Skeletal muscle tissue (tissue), 4 donors: ENCODE data around the gene JARID2. TPM values are rescaled to one million over a fixed set of nuclear protein-coding genes. Genes with fewer than 3 reads are reported as not detected.
A peak's percentile ranks its signal among the peaks of the same experiment; 100 is the strongest.

Source experiments
- H3K27ac ChIP-seq: one replicate; pipeline ENCODE4 v1.7.0; 2013; ENCODE audit warnings: mild to moderate bottlenecking, low read depth, low read length, inconsistent platforms
- H3K27me3 ChIP-seq, 3 donors: one replicate each; pipeline ENCODE4 v1.7.0; 2013; ENCODE audit warnings: low read length in 3 of 3; ENCODE audit not compliant: control insufficient read depth in 3 of 3, insufficient read depth in 3 of 3
- H3K36me3 ChIP-seq, 3 donors: one replicate each; pipeline ENCODE4 v1.7.0; 2013; ENCODE audit warnings: low read length in 3 of 3; ENCODE audit not compliant: control insufficient read depth in 3 of 3, insufficient read depth in 3 of 3
- H3K4me1 ChIP-seq, 3 donors: one replicate each; pipeline ENCODE4 v1.7.0; 2013; ENCODE audit warnings: low read length in 3 of 3, mild to moderate bottlenecking in 3 of 3; ENCODE audit not compliant: control insufficient read depth in 3 of 3, insufficient read depth in 3 of 3
- H3K4me3 ChIP-seq, 3 donors: one replicate each; pipeline ENCODE4 v1.7.0; 2013; ENCODE audit warnings: low read length in 3 of 3
- H3K9ac ChIP-seq, 3 donors: one replicate each; pipeline ENCODE4 v1.7.0; 2013; ENCODE audit warnings: low read length in 3 of 3, mild to moderate bottlenecking in 3 of 3, moderate library complexity in 2 of 3, low read depth in 1 of 3
- H3K9me3 ChIP-seq, 3 donors: one replicate each; pipeline ENCODE4 v1.7.0; 2013; ENCODE audit warnings: low read length in 3 of 3; ENCODE audit not compliant: control insufficient read depth in 3 of 3
- total RNA-seq: library from RNA; depleted of rRNA; stranded (reverse); fragments of >200 nt; gene quantifications from one replicate; pipeline ENCODE4 v1.2.3, GENCODE V29; 2014
- donor health status: Osteomylitis.

The JARID2 gene
- total RNA-seq, 1 donor from 2014 or later: 12.0 TPM

DNA sequence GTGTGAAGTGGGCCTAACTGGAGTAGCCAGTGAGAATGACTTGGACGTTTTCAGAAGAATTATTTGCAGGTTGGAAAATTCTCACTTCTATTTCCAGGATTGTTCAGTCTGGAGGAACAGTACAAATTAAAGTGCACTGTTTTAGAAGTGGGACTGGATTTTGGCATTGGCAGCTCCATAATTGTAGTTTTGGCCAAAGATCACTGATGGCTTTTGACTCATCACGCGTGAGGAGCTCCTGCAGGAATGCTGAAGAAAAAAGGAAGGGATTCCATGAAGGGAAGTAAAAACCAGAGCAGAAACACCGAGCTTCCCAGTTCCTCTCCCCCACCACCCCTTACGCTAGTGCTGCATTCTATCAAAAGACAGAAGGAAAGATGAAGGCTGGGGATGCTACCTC, 103.5 kb downstream of the JARID2 start:
- H3K4me3 ChIP-seq: no peak overlapping the region
- H3K27me3 ChIP-seq: no peaks in the 10 kb centered on the region
- no peaks in the 10 kb centered on the region for H3K36me3 ChIP-seq
- no peak overlapping the region for H3K27ac ChIP-seq
- H3K9ac ChIP-seq: no peak overlapping the region
- H3K9me3 ChIP-seq: no peaks in the 10 kb centered on the region
- H3K4me1 ChIP-seq: peaks cover 20 to 24% (median 21%) of the 10 kb centered on the region in 3 donors

DNA sequence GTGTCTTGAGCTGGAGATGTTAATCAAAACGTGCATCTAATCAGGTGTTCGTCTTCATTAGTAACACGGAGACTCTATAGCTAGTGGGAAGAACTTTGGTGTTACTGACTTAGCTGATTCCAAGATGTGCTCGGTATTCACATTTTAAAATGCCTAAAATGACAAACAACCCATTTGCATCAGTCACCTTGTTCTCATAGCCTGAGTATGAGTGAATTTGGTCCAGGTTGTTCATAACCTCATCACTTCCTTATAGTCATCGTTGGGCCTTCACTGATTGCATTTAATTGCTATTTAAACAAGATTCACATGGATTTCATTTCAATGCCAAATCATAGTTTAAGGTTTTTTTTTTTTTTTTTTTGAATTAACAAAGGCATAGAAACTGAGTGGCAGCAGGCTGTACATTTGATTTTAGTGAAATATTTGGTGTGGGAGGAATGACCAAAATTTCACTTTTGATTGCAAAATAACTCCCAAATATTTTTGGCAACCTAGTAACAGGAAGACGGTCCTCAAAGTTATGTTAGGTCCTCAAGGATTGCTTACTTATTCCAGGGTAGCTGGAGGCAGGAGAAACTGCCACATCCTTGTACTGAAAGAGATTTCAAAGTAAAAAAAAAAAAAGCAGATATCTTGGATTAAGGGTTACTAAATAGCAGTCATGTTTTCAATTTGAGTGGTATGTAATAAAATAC, 104.7 kb downstream of the JARID2 start:
- Histone ChIP-seq H3K9ac (no peak overlapping the region), H3K4me3 (no peak overlapping the region), H3K27me3 (no peaks in the 10 kb centered on the region), H3K9me3 (no peaks in the 10 kb centered on the region), H3K36me3 (no peaks in the 10 kb centered on the region), H3K27ac (no peak overlapping the region), H3K4me1 (peaks cover 21 to 26% (median 23%) of the 10 kb centered on the region in 3 donors)

DNA sequence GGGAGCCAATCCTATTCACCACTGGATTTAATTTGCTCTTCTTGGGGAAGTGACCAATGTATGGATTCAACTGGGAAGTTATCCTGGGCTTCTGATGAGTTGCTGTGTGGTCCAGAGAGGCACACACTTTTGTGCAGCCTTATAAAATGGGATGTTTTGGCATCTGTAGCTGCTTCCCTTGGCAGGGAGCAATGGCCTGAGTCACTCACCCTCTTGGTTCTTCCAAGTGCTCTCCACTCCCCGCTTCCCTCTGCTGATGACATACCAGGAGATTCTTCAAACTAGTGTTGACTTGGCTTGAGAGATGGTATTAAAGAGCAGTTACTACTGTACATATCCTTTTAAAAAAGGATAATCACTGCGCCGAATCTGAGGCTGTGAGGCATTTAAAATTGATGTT, 105.8 kb downstream of the JARID2 start:
- H3K4me3 ChIP-seq: no peak overlapping the region
- H3K9ac ChIP-seq: peak overlapping the region in 1 of 3 donors; percentile 17
- no peaks in the 10 kb centered on the region for H3K9me3 ChIP-seq
- peaks cover 26 to 33% (median 29%) of the 10 kb centered on the region in 3 donors for H3K4me1 ChIP-seq
- no peaks in the 10 kb centered on the region for H3K36me3 ChIP-seq
- no peaks in the 10 kb centered on the region for H3K27me3 ChIP-seq
- peak overlapping the region; percentile 21 for H3K27ac ChIP-seq

DNA sequence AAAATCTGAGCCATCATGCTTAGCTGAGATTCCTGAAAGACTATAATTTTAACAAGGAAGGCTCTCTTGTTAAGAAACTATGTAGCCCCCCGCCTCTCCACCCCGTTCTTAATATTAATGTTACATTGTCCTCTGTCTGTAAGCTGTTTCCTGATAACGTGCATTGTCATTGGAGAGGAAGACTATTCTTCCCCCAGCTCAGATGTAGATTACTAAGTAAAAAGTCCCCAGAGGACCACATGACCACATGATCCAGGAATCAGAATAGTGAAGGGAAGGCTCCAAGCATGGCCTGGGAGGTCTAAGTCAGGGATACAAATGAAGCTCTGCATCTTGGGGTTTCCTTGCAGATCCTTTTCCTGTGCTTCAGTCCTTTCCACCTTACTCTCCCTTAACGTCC, 106.4 kb downstream of the JARID2 start:
- Histone ChIP-seq H3K9ac (no peak overlapping the region), H3K36me3 (no peaks in the 10 kb centered on the region), H3K9me3 (no peaks in the 10 kb centered on the region), H3K27ac (peak overlapping the region; percentile 21), H3K4me1 (peaks cover 26 to 39% (median 33%) of the 10 kb centered on the region in 3 donors), H3K4me3 (no peak overlapping the region), H3K27me3 (no peaks in the 10 kb centered on the region)

DNA sequence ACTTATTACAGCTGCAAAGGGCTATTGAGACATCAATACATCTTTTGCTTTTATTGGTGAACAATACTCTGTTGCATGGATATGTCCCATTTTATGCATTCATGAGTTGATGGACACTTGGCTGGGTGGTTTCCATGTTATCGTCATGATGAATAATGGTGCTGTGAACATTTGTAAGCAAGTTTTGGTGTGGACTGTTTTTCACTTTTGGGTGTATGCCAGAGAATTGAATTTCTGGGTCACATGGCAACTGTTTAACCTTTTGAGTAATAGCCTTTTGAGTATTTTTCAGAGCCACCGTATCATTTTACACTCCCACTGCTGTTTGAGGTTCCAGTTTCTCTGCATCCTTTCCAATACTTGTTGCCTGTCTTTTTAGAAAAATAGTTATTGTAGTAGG, 107.0 kb downstream of the JARID2 start:
- peaks cover 26 to 43% (median 33%) of the 10 kb centered on the region in 3 donors for H3K4me1 ChIP-seq
- no peak overlapping the region for H3K9ac ChIP-seq
- H3K36me3 ChIP-seq: no peaks in the 10 kb centered on the region
- H3K4me3 ChIP-seq: no peak overlapping the region
- no peaks in the 10 kb centered on the region for H3K9me3 ChIP-seq
- no peak overlapping the region for H3K27ac ChIP-seq
- H3K27me3 ChIP-seq: no peaks in the 10 kb centered on the region

DNA sequence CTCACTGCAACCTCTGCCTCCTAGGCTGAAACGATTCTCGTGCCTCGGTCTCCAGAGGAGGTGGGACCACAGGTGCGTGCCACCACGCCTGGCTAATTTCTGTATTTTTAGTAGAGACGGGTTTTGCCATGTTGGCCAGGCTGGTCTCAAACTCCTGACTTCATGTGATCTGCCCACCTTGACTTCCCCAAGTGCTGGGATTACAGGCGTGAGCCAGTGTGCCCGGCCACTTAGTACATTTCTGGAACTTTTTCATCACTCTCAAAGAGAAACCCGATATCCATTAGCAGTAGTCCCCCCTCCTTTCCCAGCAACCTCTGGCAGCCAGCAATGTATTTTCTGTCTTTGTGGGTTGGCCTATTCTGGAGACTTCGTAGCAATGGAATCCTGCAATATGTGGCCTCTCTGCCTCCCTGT, 109.8 kb downstream of the JARID2 start:
- H3K9ac ChIP-seq: no peak overlapping the region
- H3K4me3 ChIP-seq: no peak overlapping the region
- H3K9me3 ChIP-seq: no peaks in the 10 kb centered on the region
- no peak overlapping the region for H3K27ac ChIP-seq
- H3K27me3 ChIP-seq: no peaks in the 10 kb centered on the region
- H3K36me3 ChIP-seq: no peaks in the 10 kb centered on the region
- peaks cover 40 to 59% (median 46%) of the 10 kb centered on the region in 3 donors for H3K4me1 ChIP-seq

DNA sequence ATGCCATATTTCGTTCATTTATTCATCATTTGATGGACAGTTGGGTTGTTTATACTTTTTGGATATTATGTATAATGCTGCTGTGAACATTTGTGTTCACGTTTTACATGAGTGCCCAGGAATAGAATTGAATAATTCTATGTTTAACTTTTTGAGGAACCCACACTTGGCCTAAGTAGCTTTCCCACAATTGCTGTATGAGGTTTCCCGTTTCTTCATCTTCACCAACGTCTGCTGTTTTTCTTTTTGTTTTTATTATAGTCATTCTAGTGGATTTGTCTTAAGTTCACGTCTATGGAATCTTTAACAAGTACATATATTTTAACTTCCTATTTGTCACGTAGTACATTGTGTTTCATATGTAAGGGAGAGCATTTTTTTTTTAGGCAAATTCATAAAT, 110.3 kb downstream of the JARID2 start:
- no peak overlapping the region for H3K27ac ChIP-seq
- H3K27me3 ChIP-seq: no peaks in the 10 kb centered on the region
- H3K9ac ChIP-seq: no peak overlapping the region
- H3K36me3 ChIP-seq: no peaks in the 10 kb centered on the region
- peaks cover 38 to 59% (median 44%) of the 10 kb centered on the region in 3 donors for H3K4me1 ChIP-seq
- H3K4me3 ChIP-seq: no peak overlapping the region
- no peaks in the 10 kb centered on the region for H3K9me3 ChIP-seq

DNA sequence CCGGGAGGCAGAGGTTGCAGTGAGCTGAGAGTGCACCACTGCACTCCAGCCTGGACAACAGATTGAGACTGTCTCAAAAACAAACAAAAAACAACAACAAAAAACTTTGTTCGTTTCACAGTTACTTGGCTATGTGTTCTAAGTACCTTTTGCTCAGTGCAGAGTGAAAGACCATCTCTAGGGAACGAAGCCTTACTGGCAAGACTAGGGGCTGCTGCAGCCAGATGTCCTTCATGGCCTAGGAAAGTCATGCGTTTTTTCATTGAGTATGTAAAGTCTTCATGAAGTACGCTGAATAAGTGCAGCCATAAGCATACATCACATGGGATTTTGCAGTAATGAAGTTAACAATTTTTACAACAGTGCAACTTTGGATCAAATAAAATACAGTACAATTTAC, 111.1 kb downstream of the JARID2 start:
- Histone ChIP-seq H3K36me3 (no peaks in the 10 kb centered on the region), H3K27me3 (no peaks in the 10 kb centered on the region), H3K27ac (no peak overlapping the region), H3K9ac (no peak overlapping the region), H3K9me3 (no peaks in the 10 kb centered on the region), H3K4me3 (no peak overlapping the region), H3K4me1 (peaks cover 31 to 53% (median 36%) of the 10 kb centered on the region in 3 donors)

DNA sequence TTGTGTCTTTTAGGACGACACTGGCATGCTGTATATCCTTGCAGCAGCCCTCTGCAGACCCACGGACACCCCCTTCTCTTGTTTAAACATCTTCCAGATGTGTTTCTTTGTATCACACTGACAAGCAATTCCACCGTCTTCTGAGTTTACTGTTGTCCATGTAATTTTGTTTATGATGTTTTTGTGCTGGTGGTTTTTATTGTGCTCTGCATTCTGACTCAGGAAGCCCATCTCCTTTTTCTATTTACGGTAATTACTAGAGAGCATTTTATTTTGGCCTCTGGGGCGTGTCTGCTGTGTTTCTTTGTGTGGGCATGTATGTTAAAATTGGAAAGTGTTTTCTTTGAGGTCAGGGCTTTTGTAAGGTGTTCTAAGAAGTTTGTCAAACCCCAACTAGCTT, 111.9 kb downstream of the JARID2 start:
- Histone ChIP-seq H3K27ac (no peak overlapping the region), H3K4me1 (peaks cover 23 to 53% (median 28%) of the 10 kb centered on the region in 3 donors), H3K36me3 (no peaks in the 10 kb centered on the region), H3K4me3 (no peak overlapping the region), H3K9me3 (no peaks in the 10 kb centered on the region), H3K9ac (no peak overlapping the region), H3K27me3 (no peaks in the 10 kb centered on the region)

DNA sequence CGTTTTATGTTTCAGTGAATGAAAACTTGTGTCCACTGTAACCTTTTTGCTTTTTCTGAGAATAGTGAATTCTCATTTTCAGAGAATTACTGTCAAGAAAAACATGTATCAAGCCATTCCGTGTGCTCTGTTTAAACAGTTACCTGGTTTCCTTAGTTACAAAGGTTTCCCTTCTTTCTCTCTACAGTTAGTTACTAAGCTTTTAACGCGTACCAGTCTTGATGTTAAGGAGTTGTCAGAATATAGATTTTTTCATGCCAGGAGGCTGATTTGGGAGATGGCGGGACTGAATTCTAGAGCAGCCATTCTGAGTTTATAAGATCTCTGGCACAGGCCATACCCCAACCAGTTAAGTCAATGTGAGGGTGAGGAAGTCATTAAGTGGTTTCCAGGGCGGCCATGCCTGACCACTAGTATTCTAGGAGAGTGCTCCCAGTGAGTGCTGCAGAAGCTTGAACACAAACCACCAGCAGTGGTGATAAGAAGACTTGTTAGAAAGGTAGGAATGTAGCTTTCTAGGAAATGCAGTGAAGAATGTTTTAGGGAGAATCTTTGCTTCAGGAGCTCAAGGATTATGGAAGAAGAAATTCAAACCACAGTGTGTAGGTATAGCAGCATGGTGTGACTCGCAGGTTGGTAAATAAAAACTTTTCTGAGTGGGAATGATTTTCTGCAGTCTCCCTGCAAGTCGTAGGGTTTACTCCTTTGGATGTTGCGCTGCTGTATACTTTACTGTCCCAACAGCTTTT, 112.9 kb downstream of the JARID2 start:
- Histone ChIP-seq H3K27me3 (no peaks in the 10 kb centered on the region), H3K27ac (peak overlapping the region; percentile 83), H3K36me3 (no peaks in the 10 kb centered on the region), H3K4me1 (peaks cover 24 to 58% (median 25%) of the 10 kb centered on the region in 3 donors), H3K9me3 (no peaks in the 10 kb centered on the region), H3K9ac (peak overlapping the region in 2 of 3 donors; percentile 61 to 68), H3K4me3 (peak overlapping the region in 2 of 3 donors; percentile 22 to 38)
